SK-N-SH (cell line): ENCODE data around the gene CHERP. TPM values are rescaled to one million over a fixed set of nuclear protein-coding genes. Genes with fewer than 3 reads are reported as not detected.

Source experiments
- CTCF ChIA-PET: fragments of 300-600, 350-600 bp; formaldehyde crosslinking; extraction: SDS; loops from one replicate; lab custom pipeline; 2021; lab: Yijun Ruan, JAX
- POLR2A ChIA-PET: fragments of 350-600 bp; sonication (Branson Sonifier 250); formaldehyde crosslinking; extraction: SDS; loops from one replicate; lab custom pipeline; 2020; ENCODE audit warnings: antibody characterized with exemption, inconsistent platforms; lab: Yijun Ruan, JAX
- DNase-seq: peaks from one replicate; pipeline ENCODE4 v3.0.0; 2012
- H2AFZ ChIP-seq: fragments of 200-600 bp; sonication (generic); 2 replicates; pipeline ENCODE4 v1.8.1; 2016; ENCODE audit warnings: antibody characterized with exemption, mild to moderate bottlenecking, low read depth
- H3F3A ChIP-seq: fragments of 200-600 bp; sonication (generic); replicated peaks from 2 replicates; pipeline ENCODE3; 2016; ENCODE audit warnings: antibody characterized with exemption, mild to moderate bottlenecking; ENCODE audit not compliant: insufficient read depth
- H3K27ac ChIP-seq, 2 experiments: fragments of 200-500 bp in 1 of 2; fragments of 200-600 bp in 1 of 2; sonication (Bioruptor generic) in 1 of 2; sonication (generic), shearing (Covaris generic) in 1 of 2; 2 replicates each; pipeline versions ENCODE4 v1.5.1 to v1.6.1; 2014 to 2016; ENCODE audit warnings: low read depth in 2 of 2, inconsistent platforms in 1 of 2, low read length in 1 of 2, mild to moderate bottlenecking in 1 of 2, mixed read lengths in 1 of 2
- H3K27me3 ChIP-seq: fragments of 200-600 bp; sonication (generic), shearing (Covaris generic); 2 replicates; pipeline ENCODE4 v1.6.1; 2016; ENCODE audit warnings: mixed run types; ENCODE audit not compliant: insufficient read depth
- H3K36me3 ChIP-seq, 2 experiments: fragments of 200-500 bp in 1 of 2; fragments of 200-600 bp in 1 of 2; sonication (Bioruptor generic) in 1 of 2; sonication (generic) in 1 of 2; replicated peaks in 1 of 2; 2 replicates each; pipeline versions ENCODE3 to v1.5.1; 2014 to 2016; ENCODE audit warnings: low read length in 1 of 2, mild to moderate bottlenecking in 1 of 2; ENCODE audit not compliant: insufficient read depth in 2 of 2, control insufficient read depth in 1 of 2
- H3K4me1 ChIP-seq, 2 experiments: fragments of 200-500 bp in 1 of 2; fragments of 200-600 bp in 1 of 2; sonication (Bioruptor generic) in 1 of 2; sonication (generic), shearing (Covaris generic) in 1 of 2; 2 replicates each; pipeline versions ENCODE4 v1.5.1 to v1.6.1; 2014 to 2016; ENCODE audit warnings: low read depth in 1 of 2, low read length in 1 of 2, mixed run types in 1 of 2; ENCODE audit not compliant: insufficient read depth in 2 of 2, control insufficient read depth in 1 of 2
- H3K4me2 ChIP-seq: fragments of 200-600 bp; sonication (generic), shearing (Covaris generic); 2 replicates; pipeline ENCODE4 v1.6.1; 2017; ENCODE audit warnings: mixed run types
- H3K4me3 ChIP-seq, 2 experiments: fragments of 200-500 bp in 1 of 2; fragments of 200-600 bp in 1 of 2; sonication (Bioruptor generic) in 1 of 2; sonication (generic), shearing (Covaris generic) in 1 of 2; 2 replicates each; pipeline versions ENCODE4 v1.5.1 to v1.8.1; 2014 to 2016; ENCODE audit warnings: low read depth in 2 of 2, inconsistent platforms in 1 of 2, low read length in 1 of 2, mild to moderate bottlenecking in 1 of 2, mixed read lengths in 1 of 2, moderate library complexity in 1 of 2
- H3K79me2 ChIP-seq: fragments of 200-600 bp; sonication (generic); 2 replicates; pipeline ENCODE4 v1.8.1; 2017; ENCODE audit warnings: mild to moderate bottlenecking; ENCODE audit not compliant: insufficient read depth
- H3K9ac ChIP-seq: fragments of 200-600 bp; sonication (generic); 2 replicates; pipeline ENCODE4 v1.6.1; 2017; ENCODE audit warnings: mixed run types
- H3K9me2 ChIP-seq: fragments of 200-600 bp; sonication (generic); 2 replicates; pipeline ENCODE4 v1.6.1; 2017; ENCODE audit warnings: mixed run types
- H3K9me3 ChIP-seq: fragments of 200-600 bp; sonication (generic); 2 replicates; pipeline ENCODE4 v1.6.1; 2017; ENCODE audit warnings: mixed run types, mild to moderate bottlenecking, moderate library complexity
- H4K20me1 ChIP-seq: fragments of 200-600 bp; sonication (generic); 2 replicates; pipeline ENCODE4 v1.6.1; 2017; ENCODE audit warnings: mild to moderate bottlenecking, mixed run types; ENCODE audit not compliant: insufficient read depth
- CHD2 ChIP-seq: fragments of 150-350 bp; IDR thresholded peaks from 2 replicates; pipeline ENCODE4 v1.6.1; 2018; ENCODE audit warnings: low read length; ENCODE audit not compliant: partially characterized antibody
- EP300 ChIP-seq, 2 experiments: IDR thresholded peaks; 2 replicates each; pipeline versions ENCODE4 v1.4.0 to v1.6.1; 2012; ENCODE audit warnings: borderline replicate concordance in 1 of 2, low read depth in 1 of 2, low read length in 1 of 2
- FOSL2 ChIP-seq: IDR thresholded peaks from 2 replicates; pipeline ENCODE4 v1.4.0; 2012; ENCODE audit warnings: low read depth, mild to moderate bottlenecking, moderate library complexity, borderline replicate concordance
- FOXJ3 ChIP-seq: sonication (generic); formaldehyde crosslinking; IDR thresholded peaks from 2 replicates; pipeline ENCODE4 v1.5.1; 2020; ENCODE audit warnings: mild to moderate bottlenecking, missing genetic modification reagents
- GABPA ChIP-seq: IDR thresholded peaks from 2 replicates; pipeline ENCODE4 v1.4.0; 2012; ENCODE audit warnings: low read depth, mild to moderate bottlenecking
- MEF2A ChIP-seq: IDR thresholded peaks from 2 replicates; pipeline ENCODE4 v1.4.0; 2012; ENCODE audit warnings: low read depth, borderline replicate concordance
- NFIC ChIP-seq: IDR thresholded peaks from 2 replicates; pipeline ENCODE4 v1.4.0; 2012; ENCODE audit warnings: borderline replicate concordance
- POLR2AphosphoS5 ChIP-seq: IDR thresholded peaks from 2 replicates; pipeline ENCODE4 v1.6.1; 2012; ENCODE audit warnings: low read depth, low read length
- RCOR1 ChIP-seq: fragments of 150-350 bp; IDR thresholded peaks from 2 replicates; pipeline ENCODE4 v1.6.1; 2017; ENCODE audit warnings: antibody characterized with exemption, low read length
- RFX5 ChIP-seq: IDR thresholded peaks from 2 replicates; pipeline ENCODE4 v1.6.1; 2012; ENCODE audit warnings: mild to moderate bottlenecking, improper control_type of control experiment, low read length
- RXRA ChIP-seq: IDR thresholded peaks from 2 replicates; pipeline ENCODE4 v1.4.0; 2012; ENCODE audit warnings: low read depth, mild to moderate bottlenecking, borderline replicate concordance
- SIN3A ChIP-seq: IDR thresholded peaks from 2 replicates; pipeline ENCODE4 v1.6.1; 2012; ENCODE audit warnings: low read depth, mild to moderate bottlenecking, low read length, moderate library complexity, borderline replicate concordance
- SMC3 ChIP-seq: IDR thresholded peaks from 2 replicates; pipeline ENCODE4 v1.6.1; 2012; ENCODE audit warnings: low read depth, low read length, improper control_type of control experiment
- TAF1 ChIP-seq: IDR thresholded peaks from 2 replicates; pipeline ENCODE4 v1.6.1; 2012; ENCODE audit warnings: low read depth, mild to moderate bottlenecking, low read length, moderate library complexity, borderline replicate concordance
- WGBS: methylation state at CpG from one replicate; pipeline ENCODE4 v1.1.6; 2017; ENCODE audit warnings: low lambda C conversion rate; 5-methylcytosine and 5-hydroxymethylcytosine counted together
- polyA plus RNA-seq, 3 experiments: library from polyadenylated mRNA; depleted of rRNA; stranded (reverse); fragments of >200 nt; gene quantifications; 2 replicates each; pipeline ENCODE4 v1.2.3, GENCODE V29; 2012
- TF ChIP-seq, protein P1 (sequence below): IDR thresholded peaks from 2 replicates; pipeline ENCODE4 v1.4.0; 2012; ENCODE audit warnings: low read depth, borderline replicate concordance
- TF ChIP-seq, protein P2 (sequence below): IDR thresholded peaks from 2 replicates; pipeline ENCODE4 v1.4.0; 2012; ENCODE audit warnings: low read depth, borderline replicate concordance

The CHERP gene
- polyA plus RNA-seq, 1 of the 3 experiments (the other 2 are of a cell fraction) = 16.8 TPM

- Histone ChIP-seq H3K4me1 (no peaks in the 10 kb centered on the region), H3K4me3 (no peak overlapping the region), H3K9me3 (no peaks in the 10 kb centered on the region), H3K27me3 (no peaks in the 10 kb centered on the region), H3K4me2 (no peak overlapping the region), H3K36me3 (peaks cover 28 to 80% of the 10 kb centered on the region in 2 experiments), H2AFZ (no peak overlapping the region), H4K20me1 (peaks cover 14% of the 10 kb centered on the region), H3K9me2 (no peaks in the 10 kb centered on the region), H3K27ac (no peak overlapping the region), H3F3A (no peaks in the 10 kb centered on the region), H3K9ac (no peak overlapping the region), H3K79me2 (peaks cover 31% of the 10 kb centered on the region)
- WGBS = 87% methylated on average over 18 of the region's 43 CpGs
- POLR2A ChIA-PET = no interaction called here
- DNase-seq = no peak
- TF ChIP-seq EP300 (IDR thresholded peaks at IDR 0.05; ENCODE audit: borderline replicate concordance in 1 of 2, low read depth in 1 of 2, low read length in 1 of 2) = no peak
- TF ChIP-seq, protein P1, sequence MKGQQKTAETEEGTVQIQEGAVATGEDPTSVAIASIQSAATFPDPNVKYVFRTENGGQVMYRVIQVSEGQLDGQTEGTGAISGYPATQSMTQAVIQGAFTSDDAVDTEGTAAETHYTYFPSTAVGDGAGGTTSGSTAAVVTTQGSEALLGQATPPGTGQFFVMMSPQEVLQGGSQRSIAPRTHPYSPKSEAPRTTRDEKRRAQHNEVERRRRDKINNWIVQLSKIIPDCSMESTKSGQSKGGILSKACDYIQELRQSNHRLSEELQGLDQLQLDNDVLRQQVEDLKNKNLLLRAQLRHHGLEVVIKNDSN = no peak
- TF ChIP-seq RCOR1 = no peak
- TF ChIP-seq CHD2 = no peak
- no peak for TF ChIP-seq TAF1
- no peak for TF ChIP-seq POLR2AphosphoS5
- TF ChIP-seq RXRA = no peak
- no peak for TF ChIP-seq SMC3
- no peak for TF ChIP-seq MEF2A
- TF ChIP-seq FOXJ3 (CRISPR knock-in tag) = no peak
- TF ChIP-seq FOSL2 = no peak
- TF ChIP-seq RFX5 = no peak
- TF ChIP-seq GABPA = no peak
- no peak for TF ChIP-seq SIN3A
- TF ChIP-seq NFIC = no peak
- TF ChIP-seq, protein P2, sequence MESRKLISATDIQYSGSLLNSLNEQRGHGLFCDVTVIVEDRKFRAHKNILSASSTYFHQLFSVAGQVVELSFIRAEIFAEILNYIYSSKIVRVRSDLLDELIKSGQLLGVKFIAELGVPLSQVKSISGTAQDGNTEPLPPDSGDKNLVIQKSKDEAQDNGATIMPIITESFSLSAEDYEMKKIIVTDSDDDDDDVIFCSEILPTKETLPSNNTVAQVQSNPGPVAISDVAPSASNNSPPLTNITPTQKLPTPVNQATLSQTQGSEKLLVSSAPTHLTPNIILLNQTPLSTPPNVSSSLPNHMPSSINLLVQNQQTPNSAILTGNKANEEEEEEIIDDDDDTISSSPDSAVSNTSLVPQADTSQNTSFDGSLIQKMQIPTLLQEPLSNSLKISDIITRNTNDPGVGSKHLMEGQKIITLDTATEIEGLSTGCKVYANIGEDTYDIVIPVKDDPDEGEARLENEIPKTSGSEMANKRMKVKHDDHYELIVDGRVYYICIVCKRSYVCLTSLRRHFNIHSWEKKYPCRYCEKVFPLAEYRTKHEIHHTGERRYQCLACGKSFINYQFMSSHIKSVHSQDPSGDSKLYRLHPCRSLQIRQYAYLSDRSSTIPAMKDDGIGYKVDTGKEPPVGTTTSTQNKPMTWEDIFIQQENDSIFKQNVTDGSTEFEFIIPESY = no peak
- CTCF ChIA-PET = no interaction called here
Measured at GRCh38 chr19:16530540-16531379, 11.5 kb downstream of the CHERP start.
